Thyroid gland (tissue), 4 donors: ENCODE results near the gene EFCC1. TPM values are rescaled to one million over a fixed set of nuclear protein-coding genes. Genes with fewer than 3 reads are reported as not detected.

Source experiments
- DNase-seq, 2 donors: peaks; one replicate each; pipeline ENCODE4 v3.0.0-alpha.2; 2019
- H3K27ac ChIP-seq, 3 donors: fragments of 200-600 bp; sonication (generic); 1 replicate in 2 of 3; 2 replicates in 1 of 3; pipeline ENCODE4 v1.5.1; 2016 to 2019; ENCODE audit warnings: mild to moderate bottlenecking in 1 of 3, moderate library complexity in 1 of 3
- H3K27me3 ChIP-seq: fragments of 200-600 bp; sonication (generic); one replicate; pipeline ENCODE4 v1.5.1; 2019
- H3K36me3 ChIP-seq, 2 donors: fragments of 200-600 bp; sonication (generic); one replicate each; pipeline ENCODE4 v1.5.1; 2016 to 2019
- H3K4me1 ChIP-seq, 2 donors: fragments of 200-600 bp; sonication (generic); one replicate each; pipeline ENCODE4 v1.5.1; 2017 to 2019
- H3K4me3 ChIP-seq, 3 donors: fragments of 200-600 bp; sonication (generic); replicated peaks in 1 of 3; 1 replicate in 2 of 3; 2 replicates in 1 of 3; pipeline ENCODE4 v1.5.1; 2016; ENCODE audit warnings: mild to moderate bottlenecking in 1 of 3
- H3K9me3 ChIP-seq: fragments of 200-600 bp; sonication (generic); one replicate; pipeline ENCODE4 v1.5.1; 2017
- CTCF ChIP-seq, 6 experiments: fragments of 200-600 bp in 3 of 6; fragments of 450-650 bp in 3 of 6; sonication (generic) in 3 of 6; IDR thresholded peaks; one replicate each; pipeline ENCODE4 v1.5.1; 2016 to 2019; ENCODE audit warnings: antibody characterized with exemption in 6 of 6, mild to moderate bottlenecking in 2 of 6, inconsistent platforms in 1 of 6, moderate library complexity in 1 of 6
- POLR2A ChIP-seq, 2 donors: fragments of 450-650 bp; IDR thresholded peaks; one replicate each; pipeline ENCODE4 v1.6.1; 2017; ENCODE audit warnings: antibody characterized with exemption in 2 of 2, mild to moderate bottlenecking in 2 of 2, moderate library complexity in 1 of 2
- WGBS, 2 donors: methylation state at CpG; one replicate each; pipeline ENCODE4 v1.1.5; 2017; 5-methylcytosine and 5-hydroxymethylcytosine counted together
- intact Hi-C: fragments of 100-400 bp; cut with DNase I; formaldehyde crosslinking; loops from one replicate; pipeline ENCODE4 v1.15.1; 2023
- total RNA-seq, 4 donors: library from RNA; depleted of rRNA; stranded (reverse); fragments of >200 nt; gene quantifications; one replicate each; pipeline ENCODE4 v1.2.3, GENCODE V29; 2016

Gene EFCC1
- total RNA-seq, 4 donors from 2014 or later, result 3.6 to 16.8 (median 9.9) TPM

- Histone ChIP-seq H3K27me3 (no peaks in the 10 kb centered on the region), H3K4me3 (peak overlapping the region in 1 of 3 donors; percentile 13), H3K36me3 (no peaks in the 10 kb centered on the region), H3K4me1 (peaks cover 7 to 9% of the 10 kb centered on the region in 2 donors), H3K9me3 (no peaks in the 10 kb centered on the region), H3K27ac (no peak overlapping the region)
- no peak for TF ChIP-seq CTCF (IDR thresholded peaks at IDR 0.05)
- no peak for TF ChIP-seq POLR2A (IDR thresholded peaks at IDR 0.05)
- intact Hi-C loops, result no loop called here
- 0 to 6% methylated on average over 7 to 8 of the region's 43 CpGs for WGBS, 2 donors
- no peak for DNase-seq
Measured at GRCh38 chr3:129045675-129046036, 44.6 kb downstream of the EFCC1 start.

GRCh38 chr3:129046037-129046731 lies 45.1 kb downstream of the EFCC1 start:
- H3K4me3 ChIP-seq, result peak overlapping the region in 1 of 3 donors; percentile 13
- WGBS, 2 donors, result 44 to 56% methylated on average over 16 of the region's 67 CpGs
- DNase-seq, result no peak

GRCh38 chr3:129046732-129047552 lies 45.8 kb downstream of the EFCC1 start:
- H3K27me3 ChIP-seq, result no peaks in the 10 kb centered on the region
- no peak for DNase-seq
- no peaks in the 10 kb centered on the region for H3K9me3 ChIP-seq
- H3K36me3 ChIP-seq, result no peaks in the 10 kb centered on the region
- no peak for TF ChIP-seq CTCF (IDR thresholded peaks at IDR 0.05)
- no peak for TF ChIP-seq POLR2A (IDR thresholded peaks at IDR 0.05)
- H3K4me3 ChIP-seq, result no peak overlapping the region
- intact Hi-C loops, result no loop called here
- 86 to 89% methylated on average over 17 to 37 of the region's 46 CpGs for WGBS, 2 donors
- H3K27ac ChIP-seq, result no peak overlapping the region
- peaks cover 11 to 19% of the 10 kb centered on the region in 2 donors for H3K4me1 ChIP-seq

More at GRCh38 chr3:129046037-129046731, 45.1 kb downstream of the EFCC1 start:
- Histone ChIP-seq H3K4me1 (peaks cover 7 to 11% of the 10 kb centered on the region in 2 donors), H3K27ac (no peak overlapping the region), H3K36me3 (no peaks in the 10 kb centered on the region), H3K27me3 (no peaks in the 10 kb centered on the region), H3K9me3 (no peaks in the 10 kb centered on the region)
- intact Hi-C loops, result no loop called here
- TF ChIP-seq CTCF (IDR thresholded peaks at IDR 0.05) (no peak), POLR2A (IDR thresholded peaks at IDR 0.05) (no peak)

GRCh38 chr3:129047553-129047839 lies 46.4 kb downstream of the EFCC1 start:
- WGBS, 2 donors, result 92 to 100% methylated on average over 5 to 6 of the region's 6 CpGs
- intact Hi-C loops, result no loop called here
- Histone ChIP-seq H3K27ac (no peak overlapping the region), H3K9me3 (no peaks in the 10 kb centered on the region), H3K4me1 (peaks cover 16 to 24% of the 10 kb centered on the region in 2 donors), H3K4me3 (no peak overlapping the region), H3K36me3 (no peaks in the 10 kb centered on the region), H3K27me3 (no peaks in the 10 kb centered on the region)
- DNase-seq, result no peak
- TF ChIP-seq POLR2A (IDR thresholded peaks at IDR 0.05), result no peak
- no peak for TF ChIP-seq CTCF (IDR thresholded peaks at IDR 0.05)
